Mammary epithelial cell (primary cell): ENCODE measurements around the gene GTSE1.

Source experiments
- EZH2 ChIP-seq: IDR thresholded peaks from 2 replicates; pipeline ENCODE4 v1.6.1; 2012; ENCODE audit warnings: low read length, inconsistent platforms, borderline replicate concordance
- TF ChIP-seq, protein P1 (sequence below), 2 donors: IDR thresholded peaks in 1 of 2; conservative IDR thresholded peaks in 1 of 2; 2 replicates each; pipeline ENCODE4 v1.5.1; 2011 to 2012; ENCODE audit warnings: inconsistent platforms in 2 of 2, low read length in 2 of 2, mild to moderate bottlenecking in 2 of 2, control low read depth in 1 of 2, low read depth in 1 of 2; ENCODE audit not compliant: insufficient read depth in 1 of 2; ENCODE audit errors: extremely low read depth in 1 of 2

DNA sequence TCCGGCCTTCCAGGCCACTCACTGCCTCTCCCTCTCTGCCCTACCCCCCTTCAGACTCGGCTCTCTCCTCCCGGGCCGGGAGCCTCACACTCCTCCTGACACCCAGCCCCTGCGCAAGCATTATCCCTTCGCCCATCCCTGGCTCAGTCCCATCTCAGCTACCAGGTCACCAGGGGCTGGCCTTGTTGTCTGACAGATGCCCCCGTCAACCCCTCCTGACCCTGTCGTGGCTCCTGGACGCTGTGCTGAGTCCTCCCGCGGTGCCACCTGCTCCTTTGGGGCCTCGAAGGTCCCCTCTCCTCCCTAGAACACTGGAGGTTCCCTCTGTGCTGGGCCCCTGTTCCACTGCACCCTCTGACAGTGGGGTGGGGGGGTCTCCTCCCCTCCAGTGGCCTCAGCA lies 71.8 kb downstream of the GTSE1 start:
- no peak for TF ChIP-seq EZH2
- TF ChIP-seq, protein P1, sequence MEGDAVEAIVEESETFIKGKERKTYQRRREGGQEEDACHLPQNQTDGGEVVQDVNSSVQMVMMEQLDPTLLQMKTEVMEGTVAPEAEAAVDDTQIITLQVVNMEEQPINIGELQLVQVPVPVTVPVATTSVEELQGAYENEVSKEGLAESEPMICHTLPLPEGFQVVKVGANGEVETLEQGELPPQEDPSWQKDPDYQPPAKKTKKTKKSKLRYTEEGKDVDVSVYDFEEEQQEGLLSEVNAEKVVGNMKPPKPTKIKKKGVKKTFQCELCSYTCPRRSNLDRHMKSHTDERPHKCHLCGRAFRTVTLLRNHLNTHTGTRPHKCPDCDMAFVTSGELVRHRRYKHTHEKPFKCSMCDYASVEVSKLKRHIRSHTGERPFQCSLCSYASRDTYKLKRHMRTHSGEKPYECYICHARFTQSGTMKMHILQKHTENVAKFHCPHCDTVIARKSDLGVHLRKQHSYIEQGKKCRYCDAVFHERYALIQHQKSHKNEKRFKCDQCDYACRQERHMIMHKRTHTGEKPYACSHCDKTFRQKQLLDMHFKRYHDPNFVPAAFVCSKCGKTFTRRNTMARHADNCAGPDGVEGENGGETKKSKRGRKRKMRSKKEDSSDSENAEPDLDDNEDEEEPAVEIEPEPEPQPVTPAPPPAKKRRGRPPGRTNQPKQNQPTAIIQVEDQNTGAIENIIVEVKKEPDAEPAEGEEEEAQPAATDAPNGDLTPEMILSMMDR (conservative IDR thresholded peaks at IDR 0.05 in 1 of 2, IDR thresholded peaks at IDR 0.05 in 1 of 2; ENCODE audit: extremely low read depth in 1 of 2, insufficient read depth in 1 of 2, low read depth in 1 of 2, low read length in 2 of 2) = no peak
